ENCODE measurements around the gene IQCM.

GRCh38 chr4:149370002-149370401 is 445.6 kb downstream of the IQCM start:
- no peak for TF ChIP-seq ZNF274 (IDR thresholded peaks at IDR 0.05; ENCODE audit: low read depth, low read length)
- TF ChIP-seq YY1 (IDR thresholded peaks at IDR 0.05; ENCODE audit: insufficient read depth, insufficient read length): no peak
- no peak for TF ChIP-seq SUZ12 (IDR thresholded peaks at IDR 0.05; ENCODE audit: extremely low read depth, insufficient read depth, insufficient read length)

Data from NT2/D1 (cell line).